ENCODE data around the gene LILRB4. TPM values are rescaled to one million over a fixed set of nuclear protein-coding genes. Genes with fewer than 3 reads are reported as not detected.
A peak's percentile ranks its signal among the peaks of the same experiment; 100 is the strongest.
"Not testable (repeated sequence)": the region's sequence is repeated elsewhere in the genome, so short reads cannot be mapped to it uniquely, and the experiment has no call there.

LILRB4 gene
- polyA plus RNA-seq, 3 donors: 1.1 to 1.3 (median 1.2) TPM

GRCh38 chr19:54648129-54648528 is 14.7 kb upstream of the LILRB4 start:
- DNase-seq: no peak

GRCh38 chr19:54650108-54650655 is 12.6 kb upstream of the LILRB4 start:
- no peak for DNase-seq

GRCh38 chr19:54653181-54653809 is 9.5 kb upstream of the LILRB4 start:
- no peak for DNase-seq

- DNase-seq: no peak
These were observed 8.1 kb upstream of the LILRB4 start for GRCh38 chr19:54654447-54655321.

GRCh38 chr19:54659300-54659699 is 3.5 kb upstream of the LILRB4 start:
- no peak for DNase-seq

- no peak for DNase-seq
These were observed 2.5 kb upstream of the LILRB4 start for GRCh38 chr19:54660306-54660705.

- no peak for DNase-seq
These were observed 1.8 kb upstream of the LILRB4 start for GRCh38 chr19:54660964-54661363.

GRCh38 chr19:54661846-54662481 is 821 bp upstream of the LILRB4 start:
- no peak for DNase-seq

GRCh38 chr19:54665530-54665929 is 2.7 kb downstream of the LILRB4 start:
- DNase-seq: no peak

- no peak for DNase-seq
These were observed 4.4 kb downstream of the LILRB4 start for GRCh38 chr19:54667217-54667616.

GRCh38 chr19:54668353-54668752 is 5.6 kb downstream of the LILRB4 start:
- no peak for DNase-seq

GRCh38 chr19:54670576-54671357 is 8.0 kb downstream of the LILRB4 start:
- no peak for DNase-seq

- no peak for DNase-seq
These were observed 10.4 kb downstream of the LILRB4 start for GRCh38 chr19:54673222-54673621.

- no peak for DNase-seq
These were observed 11.3 kb downstream of the LILRB4 start for GRCh38 chr19:54674021-54674617.

- peak; percentile 29 for DNase-seq
These were observed 13.5 kb downstream of the LILRB4 start for GRCh38 chr19:54676210-54676834.

GRCh38 chr19:54677217-54677616 is 14.4 kb downstream of the LILRB4 start:
- no peak for DNase-seq

- DNase-seq: not testable (repeated sequence)
These were observed 18.8 kb downstream of the LILRB4 start for GRCh38 chr19:54681596-54681995.

GRCh38 chr19:54682306-54682856 is 19.6 kb downstream of the LILRB4 start:
- DNase-seq: no peak

GRCh38 chr19:54684527-54684926 is 21.7 kb downstream of the LILRB4 start:
- DNase-seq: peak; percentile 83

- no peak for DNase-seq
These were observed 29.0 kb downstream of the LILRB4 start for GRCh38 chr19:54691582-54692297.

Measured in renal pelvis (tissue), 4 donors.